ENCODE data around the gene FRMD4B.

GRCh38 chr3:69186575-69187093 is 199.3 kb downstream of the FRMD4B start:
- TF ChIP-seq CTCF (IDR thresholded peaks at IDR 0.05) (no peak), TCF7L2 (IDR thresholded peaks at IDR 0.05; ENCODE audit: low read depth, low read length) (no peak)
